Measurements from ENCODE around the gene TMEM86A.

The TMEM86A gene

GRCh38 chr11:18749681-18750319 lies 51.2 kb downstream of the TMEM86A start:
- no peak overlapping the region for H3K27ac ChIP-seq

GRCh38 chr11:18750944-18751343 lies 52.4 kb downstream of the TMEM86A start:
- no peak overlapping the region for H3K27ac ChIP-seq
- no peak for TF ChIP-seq ZFX (IDR thresholded peaks at IDR 0.05)
- TF ChIP-seq, protein P1, sequence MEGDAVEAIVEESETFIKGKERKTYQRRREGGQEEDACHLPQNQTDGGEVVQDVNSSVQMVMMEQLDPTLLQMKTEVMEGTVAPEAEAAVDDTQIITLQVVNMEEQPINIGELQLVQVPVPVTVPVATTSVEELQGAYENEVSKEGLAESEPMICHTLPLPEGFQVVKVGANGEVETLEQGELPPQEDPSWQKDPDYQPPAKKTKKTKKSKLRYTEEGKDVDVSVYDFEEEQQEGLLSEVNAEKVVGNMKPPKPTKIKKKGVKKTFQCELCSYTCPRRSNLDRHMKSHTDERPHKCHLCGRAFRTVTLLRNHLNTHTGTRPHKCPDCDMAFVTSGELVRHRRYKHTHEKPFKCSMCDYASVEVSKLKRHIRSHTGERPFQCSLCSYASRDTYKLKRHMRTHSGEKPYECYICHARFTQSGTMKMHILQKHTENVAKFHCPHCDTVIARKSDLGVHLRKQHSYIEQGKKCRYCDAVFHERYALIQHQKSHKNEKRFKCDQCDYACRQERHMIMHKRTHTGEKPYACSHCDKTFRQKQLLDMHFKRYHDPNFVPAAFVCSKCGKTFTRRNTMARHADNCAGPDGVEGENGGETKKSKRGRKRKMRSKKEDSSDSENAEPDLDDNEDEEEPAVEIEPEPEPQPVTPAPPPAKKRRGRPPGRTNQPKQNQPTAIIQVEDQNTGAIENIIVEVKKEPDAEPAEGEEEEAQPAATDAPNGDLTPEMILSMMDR (conservative IDR thresholded peaks at IDR 0.05) = no peak

More at GRCh38 chr11:18749681-18750319, 51.2 kb downstream of the TMEM86A start:
- TF ChIP-seq, protein P1 (conservative IDR thresholded peaks at IDR 0.05) = no peak
- TF ChIP-seq ZFX (IDR thresholded peaks at IDR 0.05) = no peak

GRCh38 chr11:18752502-18752901 lies 53.9 kb downstream of the TMEM86A start:
- H3K27ac ChIP-seq = no peak overlapping the region
- no peak for TF ChIP-seq ZFX (IDR thresholded peaks at IDR 0.05)
- TF ChIP-seq, protein P1 (conservative IDR thresholded peaks at IDR 0.05) = no peak

DNA sequence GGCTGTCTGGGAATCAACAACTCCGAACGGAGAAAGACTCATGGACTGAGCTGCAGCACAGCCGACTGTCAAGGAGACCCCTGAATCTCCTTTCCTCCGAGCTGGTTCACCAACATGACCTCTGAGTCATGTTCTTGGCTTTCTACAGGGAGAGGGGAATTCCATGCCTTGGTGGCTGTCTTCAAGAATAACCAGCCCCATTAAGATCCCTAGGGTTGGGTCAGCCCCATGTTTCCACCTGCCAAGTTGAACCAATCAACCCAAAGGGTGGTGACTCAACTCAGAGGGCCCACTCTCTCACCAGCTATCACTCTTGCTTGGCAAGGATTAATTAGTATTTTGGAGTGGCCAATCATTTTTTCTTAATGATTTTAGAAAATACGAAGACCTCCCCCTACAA lies 55.7 kb downstream of the TMEM86A start:
- no peak overlapping the region for H3K27ac ChIP-seq
- no peak for TF ChIP-seq ZFX (IDR thresholded peaks at IDR 0.05)
- TF ChIP-seq, protein P1 (conservative IDR thresholded peaks at IDR 0.05) = no peak

Measured in C4-2B (cell line).